RWPE2 (cell line): ENCODE data around the gene PRKACA.

Experiments used
- ATAC-seq: fragments of 200-7000 bp; cut with Tn5 transposase; 3 replicates; pipeline ENCODE4 v1.9.1; 2021; ENCODE audit warnings: low read depth
- DNase-seq: peaks from one replicate; pipeline ENCODE4 v3.0.0-alpha.2; 2020; ENCODE audit warnings: low spot score
- H3K27ac ChIP-seq: fragments of 450-650 bp; 2 replicates; pipeline ENCODE4 v1.5.1; 2017; ENCODE audit warnings: mild to moderate bottlenecking; ENCODE audit not compliant: poor library complexity, severe bottlenecking
- H3K27me3 ChIP-seq: fragments of 250-450 bp; sonication (Bioruptor Pico); 2 replicates; pipeline ENCODE4 v1.5.1; 2021; ENCODE audit warnings: mild to moderate bottlenecking, moderate library complexity; ENCODE audit not compliant: insufficient read depth, poor library complexity, severe bottlenecking
- H3K36me3 ChIP-seq: fragments of 250-450 bp; sonication (Bioruptor Pico); 2 replicates; pipeline ENCODE4 v1.5.1; 2020; ENCODE audit warnings: low read depth, mild to moderate bottlenecking, moderate library complexity
- H3K4me1 ChIP-seq: fragments of 250-450 bp; sonication (Bioruptor Pico); 2 replicates; pipeline ENCODE4 v1.5.1; 2021; ENCODE audit warnings: mild to moderate bottlenecking, moderate library complexity; ENCODE audit not compliant: insufficient read depth, poor library complexity, severe bottlenecking
- H3K4me3 ChIP-seq: fragments of 250-450 bp; sonication (Bioruptor Pico); 2 replicates; pipeline ENCODE4 v1.5.1; 2021; ENCODE audit warnings: mild to moderate bottlenecking, moderate library complexity; ENCODE audit not compliant: severe bottlenecking
- H3K9me3 ChIP-seq: fragments of 250-450 bp; sonication (Bioruptor Pico); 2 replicates; pipeline ENCODE4 v1.5.1; 2021; ENCODE audit warnings: mild to moderate bottlenecking, moderate library complexity; ENCODE audit not compliant: severe bottlenecking
- TF ChIP-seq, protein P1 (sequence below): fragments of 450-650 bp; IDR thresholded peaks from one replicate; pipeline ENCODE4 v1.5.1; 2017; ENCODE audit warnings: mild to moderate bottlenecking, moderate library complexity; ENCODE audit not compliant: poor library complexity, severe bottlenecking

PRKACA gene

DNA sequence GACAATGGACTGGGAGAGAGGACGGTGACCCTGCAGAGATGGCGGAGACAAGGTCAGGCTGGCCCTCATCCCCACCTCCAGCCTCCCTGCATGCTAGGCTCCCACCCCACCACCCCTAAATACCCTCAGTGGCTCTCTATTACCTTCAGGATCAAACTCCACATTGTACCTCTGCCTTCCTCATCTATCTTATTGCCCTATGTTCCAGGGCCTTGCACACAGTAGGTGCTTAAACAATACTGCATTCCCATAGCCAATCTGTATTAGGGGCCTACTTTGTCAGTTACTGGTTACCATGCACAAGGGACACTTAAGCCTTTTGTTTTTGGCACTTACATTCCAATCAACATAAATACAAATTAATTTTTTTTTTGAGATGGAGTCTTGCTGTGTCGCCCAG, 62.2 kb downstream of the PRKACA start:
- TF ChIP-seq, protein P1, sequence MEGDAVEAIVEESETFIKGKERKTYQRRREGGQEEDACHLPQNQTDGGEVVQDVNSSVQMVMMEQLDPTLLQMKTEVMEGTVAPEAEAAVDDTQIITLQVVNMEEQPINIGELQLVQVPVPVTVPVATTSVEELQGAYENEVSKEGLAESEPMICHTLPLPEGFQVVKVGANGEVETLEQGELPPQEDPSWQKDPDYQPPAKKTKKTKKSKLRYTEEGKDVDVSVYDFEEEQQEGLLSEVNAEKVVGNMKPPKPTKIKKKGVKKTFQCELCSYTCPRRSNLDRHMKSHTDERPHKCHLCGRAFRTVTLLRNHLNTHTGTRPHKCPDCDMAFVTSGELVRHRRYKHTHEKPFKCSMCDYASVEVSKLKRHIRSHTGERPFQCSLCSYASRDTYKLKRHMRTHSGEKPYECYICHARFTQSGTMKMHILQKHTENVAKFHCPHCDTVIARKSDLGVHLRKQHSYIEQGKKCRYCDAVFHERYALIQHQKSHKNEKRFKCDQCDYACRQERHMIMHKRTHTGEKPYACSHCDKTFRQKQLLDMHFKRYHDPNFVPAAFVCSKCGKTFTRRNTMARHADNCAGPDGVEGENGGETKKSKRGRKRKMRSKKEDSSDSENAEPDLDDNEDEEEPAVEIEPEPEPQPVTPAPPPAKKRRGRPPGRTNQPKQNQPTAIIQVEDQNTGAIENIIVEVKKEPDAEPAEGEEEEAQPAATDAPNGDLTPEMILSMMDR = no peak
- Histone ChIP-seq H3K27me3 (peaks cover 16% of the 10 kb centered on the region), H3K4me3 (no peak overlapping the region), H3K36me3 (no peaks in the 10 kb centered on the region), H3K4me1 (no peaks in the 10 kb centered on the region), H3K9me3 (no peaks in the 10 kb centered on the region), H3K27ac (no peak overlapping the region)
- no peak for DNase-seq
- ATAC-seq = no peak

DNA sequence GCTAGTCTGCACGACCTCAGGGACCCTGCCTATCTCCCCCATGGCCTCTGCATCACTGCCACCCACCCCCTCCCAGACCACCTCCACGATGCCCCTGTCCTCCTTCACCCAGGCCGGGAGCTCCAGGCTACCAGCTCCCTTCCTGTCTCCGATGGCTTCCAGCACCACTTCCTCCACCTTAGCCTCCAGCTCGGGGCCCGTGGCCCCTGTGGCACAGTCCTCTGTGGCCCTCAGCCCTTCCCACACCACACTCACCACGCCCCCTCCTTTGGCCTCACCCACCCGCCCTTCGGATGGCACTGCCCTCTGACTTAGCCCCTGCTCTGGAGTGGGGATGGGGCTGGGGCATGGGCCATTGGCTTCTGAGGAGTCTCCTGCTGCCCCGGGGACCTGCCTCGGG, 62.8 kb downstream of the PRKACA start:
- Histone ChIP-seq H3K4me1 (no peaks in the 10 kb centered on the region), H3K36me3 (no peaks in the 10 kb centered on the region), H3K4me3 (no peak overlapping the region), H3K9me3 (no peaks in the 10 kb centered on the region), H3K27me3 (peaks cover 16% of the 10 kb centered on the region), H3K27ac (no peak overlapping the region)
- TF ChIP-seq, protein P1 = no peak
- no peak for ATAC-seq
- no peak for DNase-seq

DNA sequence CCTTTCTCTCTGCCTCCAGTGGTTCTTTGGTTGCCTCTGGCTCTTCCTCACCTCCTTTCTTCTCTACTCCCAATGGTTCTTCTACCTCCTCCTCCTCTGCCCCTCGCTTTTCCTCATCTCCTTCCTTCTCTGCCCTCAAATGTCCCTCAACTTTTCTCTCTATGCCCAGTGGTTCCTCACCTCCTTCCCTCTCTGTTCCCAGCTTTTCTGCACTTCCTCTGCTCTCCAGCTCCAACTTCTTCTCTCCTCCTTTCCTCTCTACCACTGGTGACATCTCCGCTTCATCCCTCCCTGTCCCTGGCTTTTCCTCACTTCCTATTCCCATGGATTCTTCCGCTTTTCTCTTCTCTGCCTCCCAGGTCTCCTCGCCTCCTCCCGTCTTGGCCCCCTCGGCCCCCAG, 63.5 kb downstream of the PRKACA start:
- no peaks in the 10 kb centered on the region for H3K36me3 ChIP-seq
- ATAC-seq (no peak), DNase-seq (no peak)
- no peaks in the 10 kb centered on the region for H3K9me3 ChIP-seq
- H3K27ac ChIP-seq = no peak overlapping the region
- H3K4me3 ChIP-seq = no peak overlapping the region
- H3K27me3 ChIP-seq = peaks cover 14% of the 10 kb centered on the region
- H3K4me1 ChIP-seq = no peaks in the 10 kb centered on the region
- TF ChIP-seq, protein P1 = no peak

DNA sequence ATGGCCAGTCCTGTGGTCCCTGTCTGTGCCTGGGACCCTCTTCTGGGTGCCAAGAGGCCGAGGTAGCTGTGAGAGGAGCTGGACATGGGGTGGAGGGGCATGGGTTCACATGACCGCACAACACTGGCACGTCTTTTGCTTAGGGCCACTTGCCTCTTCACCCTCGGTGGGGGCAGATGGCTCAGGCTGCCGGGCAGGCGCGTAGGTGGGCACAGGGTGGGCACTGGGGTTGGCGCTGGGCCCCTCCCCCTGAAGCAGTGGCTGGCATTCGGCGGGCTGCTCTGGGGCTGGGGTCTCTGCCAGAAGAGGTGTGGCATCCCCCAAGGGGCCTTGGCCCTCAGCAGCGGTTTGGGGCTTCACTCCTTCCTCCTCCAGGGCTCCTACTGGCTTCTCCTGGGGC, 64.1 kb downstream of the PRKACA start:
- no peak for DNase-seq
- Histone ChIP-seq H3K4me3 (no peak overlapping the region), H3K4me1 (no peaks in the 10 kb centered on the region), H3K9me3 (no peaks in the 10 kb centered on the region), H3K27ac (no peak overlapping the region), H3K36me3 (no peaks in the 10 kb centered on the region), H3K27me3 (peaks cover 8% of the 10 kb centered on the region)
- no peak for ATAC-seq
- TF ChIP-seq, protein P1 = no peak

DNA sequence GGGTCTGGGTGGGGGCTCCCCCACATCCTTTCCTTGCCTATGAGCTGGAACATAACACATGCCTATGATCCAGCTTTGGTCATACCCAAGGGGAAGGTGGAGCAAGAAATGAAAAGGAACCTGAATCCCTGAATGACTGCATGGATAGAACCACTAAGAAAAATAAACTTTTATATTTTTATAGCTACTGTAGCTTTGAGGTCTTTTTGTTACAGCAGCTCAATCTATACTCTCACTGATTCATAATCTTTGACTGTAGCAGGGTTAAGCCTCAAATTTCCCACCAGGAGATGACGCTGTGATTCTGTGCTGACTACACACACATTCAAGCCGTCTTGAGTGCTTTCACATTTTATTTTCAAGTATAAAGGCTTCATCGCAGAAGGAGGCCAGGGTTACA, 64.5 kb downstream of the PRKACA start:
- Histone ChIP-seq H3K27ac (no peak overlapping the region), H3K27me3 (peaks cover 3% of the 10 kb centered on the region), H3K4me1 (no peaks in the 10 kb centered on the region), H3K36me3 (no peaks in the 10 kb centered on the region), H3K9me3 (no peaks in the 10 kb centered on the region), H3K4me3 (no peak overlapping the region)
- TF ChIP-seq, protein P1 = no peak
- DNase-seq = no peak
- no peak for ATAC-seq
